GM20431 (cell line): Measurements from ENCODE around the gene RLN1.
"Not testable (repeated sequence)": the region's sequence is repeated elsewhere in the genome, so short reads cannot be mapped to it uniquely, and the experiment has no call there.

Source experiments
- in situ Hi-C: fragments of 300-500 bp; cut with MseI, MboI; formaldehyde crosslinking; loops from one replicate; pipeline ENCODE4 v1.15.0; 2020; ENCODE audit warnings: low sequenced_read_pairs; ENCODE audit not compliant: unreplicated experiment

The RLN1 gene

GRCh38 chr9:5338992-5339981 is at the start of gene RLN1:
Gene RLN1, minus strand, starts transcription at chr9:5339876. Its CDS starts 130 bp downstream, at chr9:5339746.
- in situ Hi-C loops = not testable (repeated sequence)

- in situ Hi-C loops = no loop called here
Measured at GRCh38 chr9:5389109-5389732, 49.5 kb upstream of the RLN1 start.

- in situ Hi-C loops = no loop called here
Measured at GRCh38 chr9:5388026-5388819, 48.5 kb upstream of the RLN1 start.

GRCh38 chr9:5384436-5384835 is 44.8 kb upstream of the RLN1 start:
- in situ Hi-C loops = no loop called here

- in situ Hi-C loops = no loop called here
Measured at GRCh38 chr9:5382479-5382878, 42.8 kb upstream of the RLN1 start.

GRCh38 chr9:5375790-5376477 is 36.3 kb upstream of the RLN1 start:
- in situ Hi-C loops = no loop called here

GRCh38 chr9:5375091-5375490 is 35.4 kb upstream of the RLN1 start:
- in situ Hi-C loops = no loop called here

GRCh38 chr9:5364294-5365024 is 24.8 kb upstream of the RLN1 start:
- in situ Hi-C loops = no loop called here

GRCh38 chr9:5361326-5362010 is 21.8 kb upstream of the RLN1 start:
- in situ Hi-C loops = no loop called here

GRCh38 chr9:5360341-5360740 is 20.7 kb upstream of the RLN1 start:
- in situ Hi-C loops = no loop called here

- in situ Hi-C loops = no loop called here
Measured at GRCh38 chr9:5357431-5358105, 17.9 kb upstream of the RLN1 start.

GRCh38 chr9:5355817-5356216 is 16.1 kb upstream of the RLN1 start:
- in situ Hi-C loops = no loop called here

GRCh38 chr9:5355226-5355625 is 15.6 kb upstream of the RLN1 start:
- in situ Hi-C loops = no loop called here

- in situ Hi-C loops = no loop called here
Measured at GRCh38 chr9:5354184-5354583, 14.5 kb upstream of the RLN1 start.

- in situ Hi-C loops = no loop called here
Measured at GRCh38 chr9:5352637-5353248, 13.1 kb upstream of the RLN1 start.

- in situ Hi-C loops = no loop called here
Measured at GRCh38 chr9:5336688-5337087, 3.0 kb downstream of the RLN1 start.

- in situ Hi-C loops = not testable (repeated sequence)
Measured at GRCh38 chr9:5331276-5331675, 8.4 kb downstream of the RLN1 start.
